ENCODE results near the gene FAM124A. TPM values are rescaled to one million over a fixed set of nuclear protein-coding genes. Genes with fewer than 3 reads are reported as not detected.

The FAM124A gene
- polyA plus RNA-seq, 3 donors = 0.03 to 0.20 (median 0.13) TPM

DNA sequence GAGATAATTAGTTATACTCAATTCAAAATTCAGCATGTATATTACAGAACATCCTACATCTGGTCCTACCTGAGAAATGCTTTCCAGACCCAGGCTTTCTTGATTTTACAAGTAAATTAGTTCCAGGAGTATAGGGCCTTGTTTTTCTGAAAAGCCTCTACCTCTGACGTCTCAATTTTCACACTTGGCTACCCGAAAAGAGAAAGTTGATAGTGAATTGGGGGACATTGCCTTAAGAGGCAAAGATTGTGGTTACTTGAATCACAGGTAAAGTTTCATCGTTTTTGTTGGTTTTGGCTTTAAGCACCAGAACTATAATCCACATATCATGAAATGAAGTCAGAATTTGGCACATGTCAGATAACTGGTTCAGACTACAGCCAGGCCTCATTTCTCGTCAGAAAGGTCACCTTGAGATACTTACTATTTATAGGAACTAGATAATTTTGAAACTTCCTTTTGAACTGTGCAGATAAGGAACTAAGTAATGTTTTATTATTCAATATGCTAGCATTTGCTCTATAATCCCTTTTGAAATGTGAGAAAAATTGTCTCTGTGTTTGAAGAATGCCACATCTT lies 30.8 kb downstream of the FAM124A start:
- no peaks in the 10 kb centered on the region for H3K36me3 ChIP-seq (replicated peaks in 1 of 2; ENCODE audit: control insufficient read depth in 1 of 2, insufficient read depth in 2 of 2, low read length in 2 of 2)
- Mint-ChIP-seq H3K27ac (peak overlapping the region in 2 of 7 donors; percentile 11 to 31), H3K36me3 (peaks cover 0 to 3% of the 10 kb centered on the region in 2 donors), H3K4me3 (peak overlapping the region in 1 of 2 donors; percentile 27), H3K9me3 (peaks cover 0 to 3% (median 0%) of the 10 kb centered on the region in 7 donors), H3K27me3 (ENCODE audit: low read depth in 3 of 3) (peaks cover 0 to 1% (median 0%) of the 10 kb centered on the region in 3 donors), H3K4me1 (peaks cover 22% of the 10 kb centered on the region)
- H3K79me2 ChIP-seq (ENCODE audit: insufficient read depth, low read length) = no peaks in the 10 kb centered on the region
- H3K4me1 ChIP-seq (ENCODE audit: control insufficient read depth in 1 of 2, insufficient read depth in 2 of 2, low read length in 2 of 2) = peaks cover 14 to 19% of the 10 kb centered on the region in 2 donors
- no CpG with 5 or more reads among the region's 4 CpGs for WGBS (ENCODE audit: insufficient coverage)
- H3K9ac ChIP-seq (ENCODE audit: insufficient read depth, low read length, poor library complexity, severe bottlenecking) = no peak overlapping the region
- H3K27ac ChIP-seq (ENCODE audit: low read depth in 1 of 2, low read length in 2 of 2) = no peak overlapping the region
- peak overlapping the region; percentile 3 for H3K4me2 ChIP-seq (replicated peaks; ENCODE audit: extremely low read depth, low read length, poor library complexity, severe bottlenecking)
- no peaks in the 10 kb centered on the region for H4K20me1 ChIP-seq (ENCODE audit: insufficient read depth, low read length)
- intact Hi-C loops (cut with micrococcal nuclease) = no loop called here
- no peak for TF ChIP-seq CTCF (IDR thresholded peaks at IDR 0.05)
- no peak overlapping the region for H3K4me3 ChIP-seq (replicated peaks in 1 of 3; ENCODE audit: low read depth in 2 of 3, low read length in 3 of 3)
- no peak overlapping the region for H2AFZ ChIP-seq (ENCODE audit: insufficient read depth, low read depth, low read length, poor library complexity, severe bottlenecking)
- H3K9me3 ChIP-seq (replicated peaks in 1 of 2; ENCODE audit: control insufficient read depth in 1 of 2, insufficient read depth in 1 of 2, low read length in 2 of 2) = no peaks in the 10 kb centered on the region
- peak in 1 of 3 donors; percentile 17 for DNase-seq
- no peaks in the 10 kb centered on the region for H3K27me3 ChIP-seq (ENCODE audit: control insufficient read depth in 2 of 2, insufficient read depth in 2 of 2, low read length in 2 of 2)

DNA sequence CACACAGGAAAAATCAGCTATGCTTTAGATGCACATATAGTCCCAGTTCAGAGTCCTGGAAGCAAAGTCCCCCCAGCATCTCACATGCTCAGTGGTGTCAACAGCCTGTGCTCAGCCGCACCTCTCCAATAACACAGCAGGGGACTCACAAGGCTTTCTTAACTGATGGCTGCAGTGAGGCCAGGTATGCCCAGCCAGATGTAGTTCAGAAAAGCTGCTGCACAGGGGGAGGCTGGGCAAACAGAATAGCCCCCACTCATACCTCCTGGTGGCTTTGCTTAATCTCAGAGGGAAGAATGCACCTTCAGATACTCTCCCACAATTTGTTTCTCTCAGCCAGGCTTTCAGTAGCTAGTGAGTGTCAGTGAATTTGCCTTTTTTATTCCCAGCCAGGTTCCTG lies 33.4 kb downstream of the FAM124A start:
- Histone ChIP-seq H3K27ac (ENCODE audit: low read depth in 1 of 2, low read length in 2 of 2) (no peak overlapping the region), H3K9me3 (replicated peaks in 1 of 2; ENCODE audit: control insufficient read depth in 1 of 2, insufficient read depth in 1 of 2, low read length in 2 of 2) (no peaks in the 10 kb centered on the region), H3K27me3 (ENCODE audit: control insufficient read depth in 2 of 2, insufficient read depth in 2 of 2, low read length in 2 of 2) (no peaks in the 10 kb centered on the region), H3K4me3 (replicated peaks in 1 of 3; ENCODE audit: low read depth in 2 of 3, low read length in 3 of 3) (no peak overlapping the region), H3K36me3 (replicated peaks in 1 of 2; ENCODE audit: control insufficient read depth in 1 of 2, insufficient read depth in 2 of 2, low read length in 2 of 2) (no peaks in the 10 kb centered on the region), H4K20me1 (ENCODE audit: insufficient read depth, low read length) (no peaks in the 10 kb centered on the region), H3K4me1 (ENCODE audit: control insufficient read depth in 1 of 2, insufficient read depth in 2 of 2, low read length in 2 of 2) (peaks cover 21 to 30% of the 10 kb centered on the region in 2 donors), H3K9ac (ENCODE audit: insufficient read depth, low read length, poor library complexity, severe bottlenecking) (no peak overlapping the region), H3K4me2 (replicated peaks; ENCODE audit: extremely low read depth, low read length, poor library complexity, severe bottlenecking) (no peak overlapping the region), H3K79me2 (ENCODE audit: insufficient read depth, low read length) (no peaks in the 10 kb centered on the region), H2AFZ (ENCODE audit: insufficient read depth, low read depth, low read length, poor library complexity, severe bottlenecking) (no peak overlapping the region)
- TF ChIP-seq CTCF (IDR thresholded peaks at IDR 0.05) = no peak
- Mint-ChIP-seq H3K27me3 (ENCODE audit: low read depth in 3 of 3) (peaks cover 0 to 3% (median 3%) of the 10 kb centered on the region in 3 donors), H3K4me1 (peaks cover 33% of the 10 kb centered on the region), H3K9me3 (peaks cover 0 to 3% (median 0%) of the 10 kb centered on the region in 7 donors), H3K36me3 (peaks cover 0 to 3% of the 10 kb centered on the region in 2 donors), H3K27ac (no peak overlapping the region), H3K4me3 (no peak overlapping the region)
- 100% methylated on average over 1 of the region's 1 CpG for WGBS (ENCODE audit: insufficient coverage)
- intact Hi-C loops (cut with micrococcal nuclease) = no loop called here
- DNase-seq = no peak

All from CD14-positive monocyte (primary cell).